Breast epithelium (tissue), 4 donors: ENCODE data around the gene B3GAT3. TPM values are rescaled to one million over a fixed set of nuclear protein-coding genes. Genes with fewer than 3 reads are reported as not detected.
"Not testable (repeated sequence)": the region's sequence is repeated elsewhere in the genome, so short reads cannot be mapped to it uniquely, and the experiment has no call there.

Experiments used
- DNase-seq, 2 donors: peaks; one replicate each; pipeline ENCODE4 v3.0.0-alpha.2; 2019; ENCODE audit warnings: low spot score in 2 of 2
- H3K27ac ChIP-seq, 2 donors: fragments of 200-600 bp; sonication (generic) in 1 of 2; one replicate each; pipeline ENCODE4 v1.5.1; 2016 to 2019; ENCODE audit warnings: mild to moderate bottlenecking in 1 of 2
- H3K27me3 ChIP-seq, 2 donors: fragments of 200-600 bp; sonication (generic) in 1 of 2; one replicate each; pipeline versions ENCODE4 v1.5.1 to v1.6.0; 2017 to 2019; ENCODE audit warnings: control low read depth in 1 of 2, mild to moderate bottlenecking in 1 of 2
- H3K36me3 ChIP-seq: fragments of 200-600 bp; one replicate; pipeline ENCODE4 v1.5.1; 2019
- H3K4me1 ChIP-seq, 2 donors: fragments of 200-600 bp; sonication (generic); one replicate each; pipeline ENCODE4 v1.5.1; 2016 to 2019; ENCODE audit warnings: control low read depth in 1 of 2
- H3K4me3 ChIP-seq, 3 donors: fragments of 200-600 bp; sonication (generic); 1 replicate in 2 of 3; 2 replicates in 1 of 3; pipeline ENCODE4 v1.5.1; 2016 to 2019; ENCODE audit warnings: mild to moderate bottlenecking in 3 of 3, moderate library complexity in 2 of 3
- H3K9me3 ChIP-seq, 2 donors: fragments of 200-600 bp; sonication (generic) in 1 of 2; one replicate each; pipeline ENCODE4 v1.5.1; 2016 to 2019; ENCODE audit warnings: control low read depth in 1 of 2
- POLR2A ChIP-seq: fragments of 450-650 bp; IDR thresholded peaks from one replicate; pipeline ENCODE4 v1.6.1; 2016; ENCODE audit warnings: antibody characterized with exemption, mild to moderate bottlenecking, moderate library complexity
- POLR2AphosphoS5 ChIP-seq, 3 donors: sonication (generic); formaldehyde crosslinking; IDR thresholded peaks; one replicate each; pipeline ENCODE4 v1.6.1; 2017; ENCODE audit warnings: antibody characterized with exemption in 3 of 3
- intact Hi-C: fragments of 100-400 bp; cut with DNase I; formaldehyde crosslinking; loops from one replicate; pipeline ENCODE4 v1.15.1; 2023; ENCODE audit warnings: low total_unique reads
- total RNA-seq, 3 donors: library from RNA; depleted of rRNA; stranded (reverse); fragments of >200 nt; gene quantifications; one replicate each; pipeline ENCODE4 v1.1.0, GENCODE V29; 2016
- TF ChIP-seq, protein P1 (sequence below), 3 donors: fragments of 450-650 bp; IDR thresholded peaks; one replicate each; pipeline ENCODE4 v1.5.1; 2016 to 2017; ENCODE audit warnings: antibody characterized with exemption in 3 of 3, mild to moderate bottlenecking in 3 of 3, moderate library complexity in 3 of 3

Gene B3GAT3
- total RNA-seq, 3 donors from 2014 or later: 19.0 to 38.0 (median 29.6) TPM

DNA sequence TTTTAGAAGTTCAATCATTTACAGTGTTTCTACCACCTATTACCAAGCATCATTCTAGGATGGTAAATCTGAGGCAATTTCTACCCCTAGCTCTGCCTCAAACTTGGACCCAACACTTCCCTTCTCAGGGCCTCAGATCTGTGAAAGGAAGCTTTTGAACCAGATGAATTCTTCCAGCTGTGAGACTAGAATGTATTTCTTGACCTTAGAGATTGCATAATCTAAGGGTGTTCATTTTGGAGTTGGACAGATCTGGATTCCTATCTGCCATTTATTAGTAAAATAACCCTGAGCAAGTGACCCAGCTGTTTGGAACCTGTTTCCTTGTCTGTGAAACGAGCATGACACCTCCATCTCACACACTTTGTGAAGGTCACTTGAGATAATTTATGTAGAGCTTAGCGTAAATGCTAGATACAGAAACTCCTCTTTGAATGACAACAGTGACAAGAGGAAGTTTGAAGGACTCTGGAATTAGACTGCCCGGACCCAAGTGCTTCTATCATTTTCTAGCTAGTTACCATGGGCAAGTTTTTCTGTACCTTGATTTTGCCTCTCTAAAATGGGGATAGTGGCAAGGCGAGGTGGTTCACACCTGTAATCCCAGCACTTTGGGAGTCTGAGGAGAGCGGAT, 35.1 kb upstream of the B3GAT3 start:
- Histone ChIP-seq H3K27ac (no peak overlapping the region), H3K4me3 (no peak overlapping the region), H3K36me3 (no peaks in the 10 kb centered on the region), H3K4me1 (peaks cover 0 to 1% of the 10 kb centered on the region in 2 donors), H3K9me3 (no peaks in the 10 kb centered on the region), H3K27me3 (no peaks in the 10 kb centered on the region)
- no peak for DNase-seq
- TF ChIP-seq, protein P1, sequence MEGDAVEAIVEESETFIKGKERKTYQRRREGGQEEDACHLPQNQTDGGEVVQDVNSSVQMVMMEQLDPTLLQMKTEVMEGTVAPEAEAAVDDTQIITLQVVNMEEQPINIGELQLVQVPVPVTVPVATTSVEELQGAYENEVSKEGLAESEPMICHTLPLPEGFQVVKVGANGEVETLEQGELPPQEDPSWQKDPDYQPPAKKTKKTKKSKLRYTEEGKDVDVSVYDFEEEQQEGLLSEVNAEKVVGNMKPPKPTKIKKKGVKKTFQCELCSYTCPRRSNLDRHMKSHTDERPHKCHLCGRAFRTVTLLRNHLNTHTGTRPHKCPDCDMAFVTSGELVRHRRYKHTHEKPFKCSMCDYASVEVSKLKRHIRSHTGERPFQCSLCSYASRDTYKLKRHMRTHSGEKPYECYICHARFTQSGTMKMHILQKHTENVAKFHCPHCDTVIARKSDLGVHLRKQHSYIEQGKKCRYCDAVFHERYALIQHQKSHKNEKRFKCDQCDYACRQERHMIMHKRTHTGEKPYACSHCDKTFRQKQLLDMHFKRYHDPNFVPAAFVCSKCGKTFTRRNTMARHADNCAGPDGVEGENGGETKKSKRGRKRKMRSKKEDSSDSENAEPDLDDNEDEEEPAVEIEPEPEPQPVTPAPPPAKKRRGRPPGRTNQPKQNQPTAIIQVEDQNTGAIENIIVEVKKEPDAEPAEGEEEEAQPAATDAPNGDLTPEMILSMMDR (IDR thresholded peaks at IDR 0.05): no peak
- TF ChIP-seq POLR2AphosphoS5 (IDR thresholded peaks at IDR 0.05) (no peak), POLR2A (no peak)
- intact Hi-C loops: no loop called here

GRCh38 chr11:62654297-62654696, 32.5 kb upstream of the B3GAT3 start:
- Histone ChIP-seq H3K4me3 (no peak overlapping the region), H3K27ac (no peak overlapping the region), H3K36me3 (no peaks in the 10 kb centered on the region), H3K27me3 (no peaks in the 10 kb centered on the region), H3K4me1 (peaks cover 0 to 7% of the 10 kb centered on the region in 2 donors), H3K9me3 (no peaks in the 10 kb centered on the region)
- no peak for DNase-seq
- intact Hi-C loops: no loop called here
- TF ChIP-seq POLR2A (no peak), POLR2AphosphoS5 (IDR thresholded peaks at IDR 0.05) (no peak)
- TF ChIP-seq, protein P1 (IDR thresholded peaks at IDR 0.05): no peak

DNA sequence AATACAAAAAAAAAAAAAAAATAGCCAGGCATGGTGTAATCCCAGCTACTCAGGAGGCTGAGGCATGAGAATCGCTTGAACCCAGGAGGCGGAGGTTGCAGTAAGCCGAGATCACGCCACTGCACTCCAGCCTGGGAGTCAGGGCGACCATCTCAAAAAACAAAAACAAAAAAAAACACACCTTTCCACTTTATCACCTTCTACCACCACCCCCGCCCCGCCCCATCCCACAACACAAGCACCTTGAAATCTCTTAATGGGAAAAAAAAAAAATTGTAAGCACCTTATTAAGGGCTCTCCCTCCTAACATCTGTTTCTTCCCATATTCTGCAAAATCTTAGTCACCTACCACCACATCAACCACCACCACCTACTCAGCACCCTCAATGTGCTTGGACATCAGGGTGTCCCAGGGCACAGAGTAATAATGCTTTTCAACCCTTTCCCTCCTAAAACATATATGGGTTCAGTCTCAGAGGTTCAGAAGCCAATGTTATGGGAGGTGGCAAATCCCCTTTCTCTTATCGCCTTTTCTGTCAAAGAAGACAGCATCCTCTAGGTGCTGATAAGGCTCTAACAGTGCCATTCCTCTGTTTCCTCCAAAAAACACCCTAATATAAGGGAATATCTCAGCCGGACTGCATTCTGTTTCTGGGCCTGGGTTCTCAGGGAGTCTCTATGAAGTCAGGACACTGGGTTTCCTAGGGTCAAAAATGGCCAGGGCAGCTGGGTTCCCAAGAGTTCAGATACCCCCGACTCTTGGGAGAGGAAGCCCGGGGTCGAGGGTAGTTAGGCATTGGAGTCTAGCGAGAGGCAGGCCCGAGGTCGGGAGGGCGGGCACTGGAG, 30.6 kb upstream of the B3GAT3 start:
- H3K27me3 ChIP-seq: no peaks in the 10 kb centered on the region
- intact Hi-C loops: no loop called here
- H3K4me3 ChIP-seq: peak overlapping the region; percentile 81 to 95 (median 94)
- DNase-seq: no peak
- peak overlapping the region; percentile 91 to 92 for H3K27ac ChIP-seq
- H3K9me3 ChIP-seq: no peaks in the 10 kb centered on the region
- no peaks in the 10 kb centered on the region for H3K36me3 ChIP-seq
- peaks cover 0 to 7% of the 10 kb centered on the region in 2 donors for H3K4me1 ChIP-seq
- TF ChIP-seq POLR2AphosphoS5 (IDR thresholded peaks at IDR 0.05) (no peak), POLR2A (no peak)
- TF ChIP-seq, protein P1 (IDR thresholded peaks at IDR 0.05): no peak

DNA sequence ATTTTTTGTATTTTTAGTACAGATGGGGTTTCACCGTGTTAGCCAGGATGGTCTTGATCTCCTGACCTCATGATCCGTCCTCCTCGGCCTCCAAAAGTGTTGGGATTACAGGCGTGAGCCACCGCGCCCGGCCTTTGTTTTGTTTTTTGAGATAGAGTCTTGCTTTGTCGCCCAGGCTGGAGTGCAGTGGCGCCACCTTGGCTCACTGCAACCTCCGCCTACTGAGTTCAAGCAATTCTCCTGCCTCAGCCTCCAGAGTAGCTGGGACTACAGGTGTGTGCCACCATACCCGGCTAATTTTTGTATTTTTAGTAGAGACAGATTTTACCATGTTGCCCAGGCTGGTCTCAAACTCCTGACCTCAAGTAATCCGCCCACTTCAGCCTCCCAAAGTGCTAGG, 28.5 kb upstream of the B3GAT3 start:
- H3K4me3 ChIP-seq, H3K27ac ChIP-seq, DNase-seq, H3K36me3 ChIP-seq, intact Hi-C loops, H3K27me3 ChIP-seq, H3K9me3 ChIP-seq: not testable (repeated sequence)
- peaks cover 5 to 17% of the 10 kb centered on the region in 2 donors for H3K4me1 ChIP-seq

DNA sequence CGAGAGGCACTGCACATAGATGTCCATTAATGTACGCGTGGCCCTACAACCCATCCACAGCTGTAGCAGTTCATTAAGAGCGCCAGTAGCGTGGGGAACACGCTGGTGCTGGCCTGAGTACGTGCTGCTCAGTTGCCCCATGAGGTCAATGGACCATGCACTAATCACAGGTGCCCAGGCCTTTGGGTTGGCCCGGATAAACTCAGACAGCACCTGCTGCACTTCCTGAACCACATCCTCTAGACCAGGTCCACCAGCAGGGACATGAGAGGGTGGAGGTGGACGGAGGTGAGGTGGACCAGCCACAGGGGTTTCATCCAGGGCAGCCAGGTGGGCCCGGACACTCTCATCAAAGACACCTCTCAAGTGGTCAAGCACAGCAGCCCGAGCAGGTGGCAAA, 27.7 kb upstream of the B3GAT3 start:
- TF ChIP-seq POLR2AphosphoS5 (IDR thresholded peaks at IDR 0.05): no peak
- no peak for TF ChIP-seq POLR2A
- TF ChIP-seq, protein P1 (IDR thresholded peaks at IDR 0.05): no peak
- H3K9me3 ChIP-seq: no peaks in the 10 kb centered on the region
- no peak overlapping the region for H3K27ac ChIP-seq
- no peak for DNase-seq
- H3K36me3 ChIP-seq: no peaks in the 10 kb centered on the region
- no peaks in the 10 kb centered on the region for H3K27me3 ChIP-seq
- H3K4me1 ChIP-seq: peaks cover 5 to 17% of the 10 kb centered on the region in 2 donors
- H3K4me3 ChIP-seq: no peak overlapping the region
- intact Hi-C loops: no loop called here
